Esophagus squamous epithelium (tissue), 4 donors: Measurements from ENCODE around the gene APMAP.

Source experiments
- POLR2A ChIP-seq, 4 donors: fragments of 450-650 bp; IDR thresholded peaks; one replicate each; pipeline ENCODE4 v1.6.1; 2017; ENCODE audit warnings: antibody characterized with exemption in 4 of 4, mild to moderate bottlenecking in 4 of 4, moderate library complexity in 3 of 4
- TF ChIP-seq, protein P1 (sequence below), 6 experiments: fragments of 450-650 bp in 4 of 6; fragments of 200-600 bp in 2 of 6; sonication (generic) in 2 of 6; IDR thresholded peaks; one replicate each; pipeline ENCODE4 v1.5.1; 2016 to 2019; ENCODE audit warnings: antibody characterized with exemption in 6 of 6, mild to moderate bottlenecking in 4 of 6, moderate library complexity in 4 of 6

DNA sequence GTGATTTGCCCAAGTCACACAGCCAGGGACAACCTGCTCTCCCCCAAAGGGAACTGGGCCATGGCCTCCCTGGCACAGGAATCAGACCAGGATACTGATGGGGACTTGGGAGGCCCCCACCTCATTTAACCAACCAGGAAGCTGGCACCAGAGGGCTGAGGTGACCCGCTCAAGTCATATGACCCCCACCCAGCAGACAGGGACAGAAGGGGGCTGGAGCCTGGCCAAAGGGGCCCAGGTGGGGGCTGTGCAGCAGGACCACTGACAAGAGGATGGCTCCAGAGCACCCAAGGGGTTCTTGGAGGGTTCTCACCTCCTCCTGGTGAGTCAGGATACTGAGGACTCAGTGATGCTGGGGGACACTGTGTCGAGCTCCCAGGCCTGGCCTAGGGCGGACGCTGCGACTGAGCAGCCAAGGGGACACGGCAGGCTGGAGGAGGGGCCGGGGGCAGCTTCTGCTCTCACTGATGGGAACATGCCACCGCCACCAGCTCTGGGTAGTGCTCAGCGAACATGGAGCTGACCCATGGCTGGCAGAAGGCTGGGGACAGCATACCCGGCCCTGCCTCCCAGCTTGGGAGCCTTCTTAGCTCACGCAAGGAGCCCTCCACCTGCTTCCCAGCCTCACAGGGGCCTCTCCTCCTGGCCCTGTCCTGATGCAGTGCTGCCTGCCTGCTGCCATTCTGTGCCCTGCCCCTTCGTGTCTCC is 42.3 kb downstream of the APMAP start:
- TF ChIP-seq, protein P1, sequence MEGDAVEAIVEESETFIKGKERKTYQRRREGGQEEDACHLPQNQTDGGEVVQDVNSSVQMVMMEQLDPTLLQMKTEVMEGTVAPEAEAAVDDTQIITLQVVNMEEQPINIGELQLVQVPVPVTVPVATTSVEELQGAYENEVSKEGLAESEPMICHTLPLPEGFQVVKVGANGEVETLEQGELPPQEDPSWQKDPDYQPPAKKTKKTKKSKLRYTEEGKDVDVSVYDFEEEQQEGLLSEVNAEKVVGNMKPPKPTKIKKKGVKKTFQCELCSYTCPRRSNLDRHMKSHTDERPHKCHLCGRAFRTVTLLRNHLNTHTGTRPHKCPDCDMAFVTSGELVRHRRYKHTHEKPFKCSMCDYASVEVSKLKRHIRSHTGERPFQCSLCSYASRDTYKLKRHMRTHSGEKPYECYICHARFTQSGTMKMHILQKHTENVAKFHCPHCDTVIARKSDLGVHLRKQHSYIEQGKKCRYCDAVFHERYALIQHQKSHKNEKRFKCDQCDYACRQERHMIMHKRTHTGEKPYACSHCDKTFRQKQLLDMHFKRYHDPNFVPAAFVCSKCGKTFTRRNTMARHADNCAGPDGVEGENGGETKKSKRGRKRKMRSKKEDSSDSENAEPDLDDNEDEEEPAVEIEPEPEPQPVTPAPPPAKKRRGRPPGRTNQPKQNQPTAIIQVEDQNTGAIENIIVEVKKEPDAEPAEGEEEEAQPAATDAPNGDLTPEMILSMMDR (IDR thresholded peaks at IDR 0.05): no peak
- TF ChIP-seq POLR2A (IDR thresholded peaks at IDR 0.05): no peak
